ENCODE data around the gene ANKUB1. TPM values are rescaled to one million over a fixed set of nuclear protein-coding genes. Genes with fewer than 3 reads are reported as not detected.

The ANKUB1 gene
- total and polyA plus RNA-seq, 8 donors: 0.14 to 2.2 (median 0.44) TPM; not detected in 1

DNA sequence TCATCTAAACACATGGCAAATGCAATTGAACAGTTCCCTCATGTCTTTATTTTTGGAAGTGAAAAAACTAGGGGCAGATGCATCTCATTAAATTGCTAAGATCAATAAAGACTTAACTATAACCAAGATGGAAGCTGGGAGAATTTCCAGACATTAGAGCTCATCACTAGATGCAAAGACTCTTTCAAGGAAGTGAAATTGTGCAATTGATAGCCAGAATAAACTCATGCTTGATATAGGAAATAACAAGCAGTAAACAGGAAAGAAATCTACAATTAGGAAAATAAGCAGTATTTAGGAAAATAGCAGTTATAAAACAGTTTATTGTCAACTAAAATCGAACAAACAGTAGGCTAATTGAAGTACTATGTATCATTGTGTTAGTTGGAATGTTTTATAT is 8.8 kb upstream of the ANKUB1 start:
- H3K4me3 ChIP-seq: no peak overlapping the region
- no peaks in the 10 kb centered on the region for H3K36me3 ChIP-seq
- H3K4me1 ChIP-seq: no peaks in the 10 kb centered on the region
- TF ChIP-seq, protein P1, sequence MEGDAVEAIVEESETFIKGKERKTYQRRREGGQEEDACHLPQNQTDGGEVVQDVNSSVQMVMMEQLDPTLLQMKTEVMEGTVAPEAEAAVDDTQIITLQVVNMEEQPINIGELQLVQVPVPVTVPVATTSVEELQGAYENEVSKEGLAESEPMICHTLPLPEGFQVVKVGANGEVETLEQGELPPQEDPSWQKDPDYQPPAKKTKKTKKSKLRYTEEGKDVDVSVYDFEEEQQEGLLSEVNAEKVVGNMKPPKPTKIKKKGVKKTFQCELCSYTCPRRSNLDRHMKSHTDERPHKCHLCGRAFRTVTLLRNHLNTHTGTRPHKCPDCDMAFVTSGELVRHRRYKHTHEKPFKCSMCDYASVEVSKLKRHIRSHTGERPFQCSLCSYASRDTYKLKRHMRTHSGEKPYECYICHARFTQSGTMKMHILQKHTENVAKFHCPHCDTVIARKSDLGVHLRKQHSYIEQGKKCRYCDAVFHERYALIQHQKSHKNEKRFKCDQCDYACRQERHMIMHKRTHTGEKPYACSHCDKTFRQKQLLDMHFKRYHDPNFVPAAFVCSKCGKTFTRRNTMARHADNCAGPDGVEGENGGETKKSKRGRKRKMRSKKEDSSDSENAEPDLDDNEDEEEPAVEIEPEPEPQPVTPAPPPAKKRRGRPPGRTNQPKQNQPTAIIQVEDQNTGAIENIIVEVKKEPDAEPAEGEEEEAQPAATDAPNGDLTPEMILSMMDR (IDR thresholded peaks at IDR 0.05): no peak
- H3K9me3 ChIP-seq: no peaks in the 10 kb centered on the region
- H3K27ac ChIP-seq: no peak overlapping the region
- DNase-seq (no peak), ATAC-seq (no peak)
- intact Hi-C loops (cut with DNase I): no loop called here
- no peaks in the 10 kb centered on the region for H3K27me3 ChIP-seq

DNA sequence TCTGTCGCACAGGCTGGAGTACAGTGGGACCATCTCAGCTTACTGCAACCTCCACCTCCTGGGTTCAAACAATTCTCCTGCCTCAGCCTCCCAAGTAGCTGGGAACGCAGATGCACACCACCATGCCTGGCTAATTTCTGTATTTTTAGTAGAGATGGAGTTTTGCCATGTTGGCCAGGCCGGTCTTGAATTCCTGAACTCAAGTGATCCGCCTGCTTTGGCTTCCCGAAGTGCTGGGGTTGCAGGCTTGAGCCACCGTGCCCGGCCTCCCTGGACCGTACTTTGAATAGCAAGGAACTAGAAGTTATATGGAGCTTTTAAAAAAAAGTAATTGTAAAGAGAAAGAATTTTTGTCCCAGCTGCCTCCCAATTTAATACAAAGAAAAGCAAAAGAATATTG is 8.3 kb upstream of the ANKUB1 start:
- no peak overlapping the region for H3K4me3 ChIP-seq
- intact Hi-C loops (cut with DNase I): no loop called here
- no peaks in the 10 kb centered on the region for H3K9me3 ChIP-seq
- TF ChIP-seq, protein P1 (IDR thresholded peaks at IDR 0.05): no peak
- no peaks in the 10 kb centered on the region for H3K27me3 ChIP-seq
- DNase-seq: no peak
- H3K4me1 ChIP-seq: no peaks in the 10 kb centered on the region
- ATAC-seq: no peak
- H3K36me3 ChIP-seq: no peaks in the 10 kb centered on the region
- H3K27ac ChIP-seq: no peak overlapping the region

DNA sequence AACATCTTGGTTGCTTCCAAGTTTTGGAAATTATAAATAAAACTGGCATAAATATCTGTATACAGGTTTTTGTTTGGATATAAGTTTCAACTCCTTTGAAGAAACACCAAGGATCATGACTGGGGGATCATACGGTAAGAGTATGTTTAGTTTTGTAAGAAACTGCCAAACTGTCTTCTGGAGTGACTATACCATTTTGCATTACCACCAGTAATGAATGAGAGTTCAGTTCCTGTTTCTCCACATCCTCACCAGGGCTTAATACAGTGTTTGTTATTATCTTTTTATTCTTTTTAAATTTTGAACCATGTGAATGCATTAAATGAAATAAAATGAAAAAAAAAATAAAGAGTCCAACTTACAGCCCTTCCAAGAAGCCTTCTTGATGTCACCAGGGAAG is 3.7 kb upstream of the ANKUB1 start:
- intact Hi-C loops (cut with DNase I): no loop called here
- Histone ChIP-seq H3K4me1 (no peaks in the 10 kb centered on the region), H3K4me3 (no peak overlapping the region), H3K27me3 (no peaks in the 10 kb centered on the region), H3K36me3 (no peaks in the 10 kb centered on the region), H3K9me3 (no peaks in the 10 kb centered on the region), H3K27ac (no peak overlapping the region)
- ATAC-seq (no peak), DNase-seq (no peak)
- TF ChIP-seq, protein P1 (IDR thresholded peaks at IDR 0.05): no peak

DNA sequence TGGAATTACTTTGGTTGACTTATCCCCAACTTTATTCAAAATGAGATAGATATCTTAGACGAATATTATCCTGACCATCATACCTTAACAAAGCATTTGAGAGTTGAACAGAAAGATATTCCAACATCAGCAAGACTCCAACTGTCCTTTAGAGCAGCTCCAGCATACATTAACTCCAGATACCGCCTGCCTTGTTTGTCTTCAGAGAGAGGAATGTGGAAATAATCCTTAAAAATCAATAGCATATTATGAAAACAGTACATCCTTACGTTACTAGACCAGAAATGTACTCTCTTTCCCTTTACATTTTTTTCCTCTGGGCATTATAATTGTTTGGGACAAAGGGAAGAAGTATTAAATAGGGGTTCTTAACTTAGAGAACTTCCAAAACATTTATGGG is 1.7 kb downstream of the ANKUB1 start:
- no peaks in the 10 kb centered on the region for H3K36me3 ChIP-seq
- H3K27me3 ChIP-seq: no peaks in the 10 kb centered on the region
- no peaks in the 10 kb centered on the region for H3K4me1 ChIP-seq
- intact Hi-C loops (cut with DNase I): no loop called here
- DNase-seq (no peak), ATAC-seq (no peak)
- no peaks in the 10 kb centered on the region for H3K9me3 ChIP-seq
- no peak overlapping the region for H3K4me3 ChIP-seq
- H3K27ac ChIP-seq: no peak overlapping the region
- TF ChIP-seq, protein P1 (IDR thresholded peaks at IDR 0.05): no peak

DNA sequence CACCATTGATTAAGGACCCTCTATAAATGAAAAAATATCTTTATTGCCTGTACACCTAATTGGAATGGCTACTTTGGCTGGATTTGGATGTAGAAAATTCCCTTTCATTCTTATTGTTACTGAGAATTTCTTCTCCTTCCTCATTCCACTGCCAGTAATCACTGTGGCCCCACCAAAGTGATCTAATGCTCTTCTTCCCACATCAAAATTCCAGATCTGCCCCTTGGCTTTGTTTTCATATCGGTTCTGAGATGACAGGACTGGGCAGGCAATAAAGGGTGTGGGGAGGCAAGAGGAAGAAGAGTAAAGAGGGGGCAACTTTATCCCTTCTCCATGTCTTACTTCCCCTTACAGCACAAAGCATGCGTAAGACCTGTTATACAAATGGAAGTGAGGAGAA is 2.1 kb downstream of the ANKUB1 start:
- H3K9me3 ChIP-seq: no peaks in the 10 kb centered on the region
- ATAC-seq: no peak
- TF ChIP-seq, protein P1 (IDR thresholded peaks at IDR 0.05): no peak

More for the DNA sequence above, 2.1 kb downstream of the ANKUB1 start:
- Histone ChIP-seq H3K4me1 (no peaks in the 10 kb centered on the region), H3K4me3 (no peak overlapping the region), H3K36me3 (no peaks in the 10 kb centered on the region), H3K27ac (no peak overlapping the region), H3K27me3 (no peaks in the 10 kb centered on the region)
- no peak for DNase-seq
- intact Hi-C loops (cut with DNase I): no loop called here

Data from left lung (tissue), 10 donors.